HG03342 (cell line): ENCODE data around the gene HOXA11.

Experiments used
- ATAC-seq: cut with Tn5 transposase; IDR thresholded peaks from one replicate; pipeline ENCODE4 v1.9.1; 2021; ENCODE audit warnings: mild to moderate bottlenecking, moderate library complexity; ENCODE audit not compliant: unreplicated experiment

HOXA11 gene

GRCh38 chr7:27182285-27182841, 2.7 kb downstream of the HOXA11 start:
- no peak for ATAC-seq

DNA sequence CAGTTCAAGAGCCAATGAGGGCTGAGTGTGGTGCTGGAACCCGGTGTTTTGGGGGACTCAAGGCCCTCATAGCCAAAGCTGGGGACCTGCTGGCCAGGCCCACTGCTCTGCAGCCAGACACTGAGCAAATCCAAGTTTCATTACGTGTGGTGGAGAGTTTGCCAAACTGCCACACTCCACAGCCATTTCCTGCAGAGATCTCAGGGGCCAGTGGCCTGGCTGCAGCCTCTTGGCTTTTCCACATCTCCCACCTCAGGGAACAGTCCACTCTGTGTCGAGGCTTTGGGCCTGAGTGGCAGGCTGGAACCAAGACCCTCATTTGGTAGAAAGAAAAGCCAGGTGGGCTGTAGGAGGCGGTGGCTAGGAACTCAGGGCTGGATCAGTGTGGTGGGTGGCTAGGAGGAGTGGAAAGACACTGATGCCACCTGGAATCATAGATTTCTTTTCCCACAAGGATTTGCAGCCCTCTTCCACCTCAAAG, 3.2 kb downstream of the HOXA11 start:
- ATAC-seq, result no peak

DNA sequence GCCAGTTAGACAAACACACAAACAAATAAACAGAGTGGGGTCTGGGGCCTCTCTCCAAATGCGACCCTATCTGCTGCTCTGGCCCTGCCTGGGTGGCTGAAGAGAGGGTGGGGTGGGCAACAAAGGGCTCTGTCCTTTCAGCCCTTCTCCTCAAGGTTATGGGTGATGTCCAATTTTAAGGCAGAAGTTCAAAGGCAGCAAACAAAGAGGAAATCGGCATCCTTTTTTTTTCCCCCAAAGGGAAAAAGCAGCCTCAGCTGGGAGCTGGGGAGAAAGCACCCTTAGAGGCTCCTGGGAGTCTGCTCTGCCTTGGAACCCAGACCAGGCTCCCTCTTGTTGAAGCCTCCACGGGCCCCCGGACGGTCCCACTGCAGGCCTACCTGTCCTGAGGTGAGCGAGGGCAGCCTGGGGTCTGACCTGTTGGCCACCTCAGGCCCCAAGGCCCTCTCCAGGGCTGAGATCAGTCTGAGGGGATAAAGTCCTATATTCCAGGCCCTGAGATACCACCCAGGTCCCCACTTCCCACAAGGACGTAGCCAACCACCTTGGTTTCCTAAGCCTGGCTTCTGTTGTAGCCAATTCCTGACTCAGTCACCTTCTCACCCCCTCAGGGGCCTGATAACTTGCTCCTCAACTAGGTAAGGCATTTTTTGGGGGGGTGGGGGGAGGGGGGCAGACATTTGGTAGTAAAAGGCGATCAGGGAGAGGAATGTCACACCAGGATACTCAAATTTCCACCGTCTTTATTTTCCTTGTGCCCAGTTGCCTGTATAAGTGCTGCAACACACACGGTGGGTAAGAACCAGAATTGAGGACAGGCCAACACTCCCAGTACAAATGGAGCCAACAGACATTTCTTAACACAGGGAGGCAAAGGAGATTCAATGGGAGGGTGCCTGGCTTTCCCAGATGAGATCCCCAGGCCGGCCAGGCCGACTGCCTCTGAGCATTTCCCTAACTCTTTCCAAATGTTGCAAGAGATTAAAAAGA, 4.3 kb downstream of the HOXA11 start:
- ATAC-seq, result no peak

DNA sequence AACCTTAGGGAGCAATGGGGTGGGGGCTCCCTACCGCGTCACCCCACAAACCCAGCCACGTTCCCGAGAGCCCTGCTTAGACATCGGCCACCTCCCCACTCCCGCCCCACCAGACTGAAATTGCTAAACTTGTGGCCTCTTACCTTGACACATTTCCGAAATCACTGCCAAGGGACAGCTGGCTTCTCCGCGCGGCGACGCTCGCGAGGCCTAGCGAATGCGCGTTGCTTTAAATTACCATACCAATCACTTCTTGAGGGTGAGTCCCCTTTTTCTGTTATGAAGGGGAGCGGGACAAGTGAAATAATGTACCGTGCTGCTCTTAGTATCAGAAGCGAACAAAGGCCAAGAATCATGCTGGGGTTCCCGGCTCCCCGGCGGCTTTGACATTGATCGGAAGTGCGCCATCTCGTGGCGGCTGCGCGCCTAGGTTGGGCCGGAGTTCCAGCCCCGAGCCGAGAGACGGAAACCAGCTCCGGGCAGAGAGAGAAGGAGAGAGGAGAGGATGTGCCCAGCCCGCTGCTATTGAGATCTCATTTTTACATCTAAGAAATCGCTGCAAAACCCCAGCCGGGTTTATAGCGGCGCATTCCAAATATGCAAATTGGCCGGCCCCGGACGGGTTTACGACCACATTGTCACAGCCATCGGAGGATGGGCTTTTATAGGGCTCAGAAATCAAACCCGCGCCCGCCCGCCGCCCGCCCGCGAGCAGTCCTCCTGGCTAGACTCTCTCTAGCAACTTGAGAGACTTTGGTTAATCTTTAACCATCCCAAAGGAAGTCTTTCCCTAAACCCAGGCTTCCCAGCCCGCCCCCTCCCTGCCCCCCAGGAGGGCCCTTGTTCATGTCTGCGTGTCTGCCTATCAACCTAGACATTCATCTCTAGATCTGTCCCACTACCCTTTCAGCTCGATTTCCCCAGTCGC, 5.3 kb downstream of the HOXA11 start:
- ATAC-seq, result no peak

GRCh38 chr7:27179030-27179429, 6.0 kb downstream of the HOXA11 start:
- ATAC-seq, result no peak

DNA sequence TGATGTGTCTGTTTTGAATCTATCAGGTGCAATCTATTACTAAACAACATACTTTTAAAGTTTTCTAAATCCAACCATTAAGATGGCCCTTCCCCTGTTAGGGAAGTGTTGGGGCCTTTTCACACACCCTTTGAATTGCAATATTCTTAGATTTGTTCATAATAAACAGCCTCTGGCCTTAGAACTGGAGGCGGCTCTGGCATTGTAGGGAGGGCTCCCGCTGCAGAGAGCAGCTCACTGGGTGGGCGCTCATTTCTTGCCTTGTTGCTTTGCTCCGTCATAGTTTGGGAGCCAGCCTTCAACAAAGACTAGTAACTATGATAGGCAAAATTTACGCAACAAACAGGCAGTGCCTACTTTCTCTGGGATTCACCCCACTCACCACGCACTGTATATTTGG, 6.7 kb downstream of the HOXA11 start:
- no peak for ATAC-seq

DNA sequence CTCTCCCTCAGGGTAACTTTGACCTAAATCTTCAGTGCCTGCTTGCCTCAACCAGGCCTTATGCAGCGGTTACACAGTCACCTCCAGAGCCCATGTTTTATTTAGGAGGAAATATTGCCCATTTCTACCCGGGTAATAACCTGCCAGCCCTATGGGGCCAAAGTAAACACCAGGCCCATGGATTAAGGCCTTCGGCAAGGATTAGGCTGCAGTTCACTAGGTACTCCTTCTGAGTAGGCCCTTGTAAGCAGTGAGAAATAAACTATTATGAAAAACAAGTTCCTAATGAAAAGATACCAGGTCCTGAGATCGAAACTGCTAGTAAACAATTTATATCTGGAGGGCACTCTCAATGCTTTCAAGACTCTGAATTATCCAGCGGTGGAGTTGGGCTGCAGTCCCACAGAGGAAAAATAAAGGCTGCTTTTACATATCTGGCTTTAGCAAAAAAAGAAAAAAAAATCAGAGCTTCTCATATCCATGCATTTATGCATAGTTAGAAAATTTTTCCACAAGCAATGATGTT, 7.2 kb downstream of the HOXA11 start:
- no peak for ATAC-seq

GRCh38 chr7:27176962-27177794, 7.9 kb downstream of the HOXA11 start:
- no peak for ATAC-seq

GRCh38 chr7:27176524-27176845, 8.5 kb downstream of the HOXA11 start:
- ATAC-seq, result no peak

GRCh38 chr7:27175626-27176523, 9.2 kb downstream of the HOXA11 start:
- ATAC-seq, result no peak

DNA sequence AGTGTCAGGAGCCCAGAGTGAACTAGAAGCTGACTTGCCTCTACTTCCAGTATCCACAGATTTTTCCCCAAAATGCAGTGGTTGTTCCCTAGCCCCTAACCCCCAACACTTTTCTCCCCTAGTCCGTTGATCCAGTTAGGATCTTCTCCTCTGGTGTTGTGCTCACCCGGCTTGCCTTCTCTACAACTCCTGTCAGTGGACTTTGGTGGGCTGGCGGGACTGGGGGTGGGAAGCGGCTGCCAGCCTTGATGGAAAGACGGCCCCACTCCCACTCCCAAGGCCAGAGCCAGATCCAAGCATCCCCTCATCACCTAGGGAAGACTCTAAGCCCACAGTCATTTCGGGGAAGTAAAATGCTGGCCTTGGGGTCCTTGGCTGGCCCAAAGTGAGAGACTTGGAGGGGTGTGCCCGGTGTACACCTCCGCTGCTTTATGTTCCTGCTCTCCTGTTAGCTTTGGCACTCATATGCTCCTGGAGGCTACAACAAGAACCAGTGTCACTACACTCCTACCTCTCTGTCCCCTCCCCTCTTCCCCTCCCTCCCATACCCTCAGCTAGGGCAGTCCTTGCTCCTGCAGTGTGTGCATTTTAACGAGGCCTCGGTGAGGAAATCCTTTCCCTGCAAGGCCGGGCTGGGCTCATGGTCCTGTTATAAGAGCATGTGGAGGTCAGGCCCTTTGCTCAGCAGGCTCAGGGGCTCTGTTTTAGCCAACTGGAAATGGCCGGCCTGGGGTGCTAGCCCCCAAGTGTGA, 10.0 kb downstream of the HOXA11 start:
- ATAC-seq, result no peak

GRCh38 chr7:27173956-27174873, 10.8 kb downstream of the HOXA11 start, which contains the start of gene HOXA10:
Gene HOXA10, minus strand, starts transcription at chr7:27174320. Its CDS starts 14 bp downstream, at chr7:27174306.
- no peak for ATAC-seq

- ATAC-seq, result no peak
Observed at GRCh38 chr7:27173511-27173955, 11.5 kb downstream of the HOXA11 start.

GRCh38 chr7:27172823-27173510, 12.1 kb downstream of the HOXA11 start:
- no peak for ATAC-seq

DNA sequence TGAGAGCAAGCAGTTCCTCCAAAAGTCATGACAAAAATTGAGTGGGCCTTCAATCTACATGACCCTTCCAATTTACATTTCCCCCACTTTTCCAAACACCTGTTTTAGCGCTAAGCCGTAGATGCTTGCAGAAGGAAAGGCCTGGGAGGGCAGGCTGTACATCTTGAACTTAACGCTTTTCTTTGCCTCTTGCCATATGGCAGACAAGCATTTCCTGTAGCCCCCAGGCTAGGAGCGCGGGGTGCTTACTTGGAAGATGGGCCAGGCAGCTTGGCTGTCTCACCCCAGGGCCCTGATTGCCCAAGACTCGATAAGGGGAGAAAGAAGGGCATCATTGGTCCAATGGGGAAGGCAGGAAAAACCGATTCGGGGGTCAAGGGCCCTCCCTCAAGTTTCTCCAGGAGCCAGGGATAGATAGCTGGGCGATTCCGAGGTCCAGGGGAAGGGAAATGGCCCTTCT, 12.7 kb downstream of the HOXA11 start:
- no peak for ATAC-seq

DNA sequence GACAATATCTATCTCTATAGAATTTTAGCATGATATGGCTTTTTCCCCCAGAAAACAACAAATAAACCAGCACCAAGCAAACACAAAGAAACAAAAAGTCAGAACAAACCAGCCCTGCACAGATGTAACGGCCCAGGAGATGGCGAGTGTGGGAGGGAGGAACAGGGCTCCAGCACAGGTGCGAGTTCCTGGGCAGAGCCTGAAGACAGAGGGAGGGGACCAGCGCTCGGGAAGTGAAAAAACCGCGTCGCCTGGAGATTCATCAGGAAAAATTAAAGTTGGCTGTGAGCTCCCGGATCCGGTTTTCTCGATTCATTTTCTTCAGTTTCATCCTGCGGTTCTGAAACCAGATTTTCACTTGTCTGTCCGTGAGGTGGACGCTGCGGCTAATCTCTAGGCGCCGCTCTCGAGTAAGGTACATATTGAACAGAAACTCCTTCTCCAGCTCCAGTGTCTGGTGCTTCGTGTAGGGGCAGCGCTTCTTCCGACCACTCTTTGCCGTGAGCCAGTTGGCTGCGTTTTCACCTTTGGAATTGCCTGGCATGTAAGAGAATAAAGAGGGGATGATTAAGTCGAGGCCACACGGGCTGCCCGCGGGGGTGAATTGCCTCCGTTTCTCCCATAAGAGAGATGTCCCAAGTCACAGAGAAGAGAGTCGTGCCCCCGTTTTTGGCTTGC, 13.3 kb downstream of the HOXA11 start:
- ATAC-seq, result no peak
